ENCODE data around the gene GALNT2.

- TF ChIP-seq POLR2AphosphoS5 (IDR thresholded peaks at IDR 0.05; ENCODE audit: low read depth, low read length) (no peak), TAF1 (IDR thresholded peaks at IDR 0.05; ENCODE audit: borderline replicate concordance, insufficient read depth, low read length) (no peak)
These were observed 210.4 kb downstream of the GALNT2 start for GRCh38 chr1:230277201-230278025.
